Skeletal muscle satellite cell (primary cell): ENCODE measurements around the gene VAV2.

ENCODE experiments used
- H3K27me3 ChIP-seq: 2 replicates; pipeline ENCODE4 v1.7.0; 2013; ENCODE audit warnings: low read length; ENCODE audit not compliant: control insufficient read depth, insufficient read depth
- H3K36me3 ChIP-seq: 2 replicates; pipeline ENCODE4 v1.7.0; 2013; ENCODE audit warnings: mild to moderate bottlenecking, control low read depth, low read length; ENCODE audit not compliant: insufficient read depth
- H3K4me1 ChIP-seq: 2 replicates; pipeline ENCODE4 v1.7.0; 2013; ENCODE audit warnings: low read length; ENCODE audit not compliant: control insufficient read depth, insufficient read depth
- H3K4me2 ChIP-seq: 2 replicates; pipeline ENCODE4 v1.7.0; 2013; ENCODE audit warnings: mild to moderate bottlenecking, low read length
- H3K4me3 ChIP-seq: 2 replicates; pipeline ENCODE4 v1.7.0; 2013; ENCODE audit warnings: low read length
- H3K9ac ChIP-seq: 2 replicates; pipeline ENCODE4 v1.7.0; 2013; ENCODE audit warnings: mild to moderate bottlenecking, low read depth, low read length, moderate library complexity
- H3K9me3 ChIP-seq: replicated peaks from 2 replicates; pipeline ENCODE4 v1.7.0; 2013; ENCODE audit warnings: mild to moderate bottlenecking, control low read depth, low read length

Gene VAV2

GRCh38 chr9:133828338-133828997, 163.7 kb downstream of the VAV2 start:
- Histone ChIP-seq H3K4me3 (no peak overlapping the region), H3K9me3 (no peaks in the 10 kb centered on the region), H3K27me3 (no peaks in the 10 kb centered on the region), H3K36me3 (peaks cover 11% of the 10 kb centered on the region), H3K4me1 (no peaks in the 10 kb centered on the region), H3K4me2 (no peak overlapping the region), H3K9ac (no peak overlapping the region)

GRCh38 chr9:133826289-133827085, 165.6 kb downstream of the VAV2 start:
- H3K9me3 ChIP-seq: no peaks in the 10 kb centered on the region
- H3K4me2 ChIP-seq: no peak overlapping the region
- no peaks in the 10 kb centered on the region for H3K27me3 ChIP-seq
- H3K36me3 ChIP-seq: peaks cover 6% of the 10 kb centered on the region
- H3K9ac ChIP-seq: no peak overlapping the region
- H3K4me3 ChIP-seq: no peak overlapping the region
- no peaks in the 10 kb centered on the region for H3K4me1 ChIP-seq

DNA sequence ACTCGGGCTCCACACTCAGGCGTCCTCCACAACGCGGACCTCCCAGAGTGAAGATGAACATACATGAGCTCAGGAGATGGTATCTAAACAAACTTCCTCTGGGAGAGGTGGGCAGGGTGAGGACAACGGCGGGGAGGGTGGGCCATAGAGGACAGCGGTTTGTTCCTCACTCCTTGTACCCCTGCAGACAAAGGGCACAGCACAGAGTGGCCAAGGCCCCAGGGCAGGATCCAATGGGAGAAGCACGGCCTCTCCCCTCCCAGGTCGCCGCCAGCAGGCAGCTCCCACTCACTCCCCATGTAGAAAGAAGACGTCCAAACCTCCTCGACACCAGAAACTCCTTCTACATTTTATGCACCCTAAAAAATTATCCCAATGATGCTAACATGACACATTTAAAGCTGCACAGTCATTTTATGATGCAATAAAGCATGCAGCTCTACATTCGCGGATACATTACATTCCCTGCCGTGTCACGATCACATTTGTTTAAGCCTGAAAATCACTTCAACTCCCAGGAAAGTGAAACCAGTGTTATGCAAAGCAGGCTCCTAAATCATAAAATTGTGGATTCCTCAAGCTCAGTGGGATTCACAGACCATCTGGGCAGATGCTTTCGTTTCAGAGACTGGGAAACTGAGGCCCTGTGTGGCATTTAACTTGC, 166.4 kb downstream of the VAV2 start:
- no peak overlapping the region for H3K4me3 ChIP-seq

DNA sequence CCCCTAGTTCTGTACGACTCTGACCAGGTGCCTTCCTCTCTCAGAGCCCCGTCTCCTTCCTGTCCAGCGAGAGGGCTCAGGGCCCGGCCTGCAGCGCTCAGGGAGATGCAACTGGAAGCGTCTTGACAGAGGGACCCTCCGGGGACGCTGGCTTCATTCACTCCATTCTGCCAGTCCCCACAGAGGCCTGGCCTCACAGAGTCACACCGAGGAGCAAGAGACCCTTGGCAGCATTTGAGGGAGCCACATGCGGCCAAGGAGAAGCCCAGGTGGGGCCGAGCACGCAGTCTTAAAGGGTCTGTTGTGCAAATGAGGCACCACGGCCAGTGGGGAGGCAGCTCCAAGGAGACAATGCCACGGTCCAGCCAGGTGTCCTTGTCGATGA, 167.3 kb downstream of the VAV2 start:
- no peak overlapping the region for H3K4me2 ChIP-seq
- peaks cover 3% of the 10 kb centered on the region for H3K36me3 ChIP-seq
- no peaks in the 10 kb centered on the region for H3K4me1 ChIP-seq
- no peak overlapping the region for H3K9ac ChIP-seq
- no peak overlapping the region for H3K4me3 ChIP-seq
- no peaks in the 10 kb centered on the region for H3K27me3 ChIP-seq
- H3K9me3 ChIP-seq: no peaks in the 10 kb centered on the region

More for the DNA sequence above, 166.4 kb downstream of the VAV2 start:
- Histone ChIP-seq H3K4me1 (no peaks in the 10 kb centered on the region), H3K27me3 (no peaks in the 10 kb centered on the region), H3K9me3 (no peaks in the 10 kb centered on the region), H3K36me3 (peaks cover 6% of the 10 kb centered on the region), H3K9ac (no peak overlapping the region), H3K4me2 (no peak overlapping the region)

DNA sequence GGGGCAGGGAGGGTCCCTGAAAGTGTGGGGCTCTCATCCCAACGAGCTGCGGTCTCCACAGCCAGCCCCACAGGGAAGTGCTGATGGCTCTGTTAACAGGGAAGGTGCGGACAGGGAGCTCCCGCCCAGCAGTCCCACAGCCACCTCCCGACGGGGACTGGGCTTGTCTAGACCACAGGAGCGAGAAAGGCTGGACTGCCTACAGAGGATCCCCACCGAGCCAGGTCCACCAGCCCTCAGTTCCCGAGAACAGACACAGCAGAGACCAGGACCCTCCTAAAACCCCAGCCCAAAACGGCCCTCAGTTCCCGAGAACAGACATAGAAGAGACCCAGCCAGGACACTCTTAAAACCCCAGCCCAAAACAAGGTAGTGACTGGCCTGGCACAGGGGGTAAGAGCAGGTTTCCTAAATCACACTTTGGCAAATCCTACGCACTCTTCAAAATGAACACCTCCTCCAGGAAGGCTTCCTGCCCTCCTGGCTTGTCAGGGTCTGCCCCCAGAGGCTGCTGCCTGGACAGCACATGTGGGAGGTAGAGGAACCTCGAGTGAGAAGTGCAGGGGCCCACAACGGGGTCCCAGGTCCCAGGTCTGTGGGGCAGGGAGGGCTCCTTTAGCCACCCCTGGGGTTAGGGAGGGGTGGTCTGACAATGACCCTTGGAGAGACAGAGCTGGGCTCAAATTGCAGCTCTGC, 167.9 kb downstream of the VAV2 start:
- H3K27me3 ChIP-seq: no peaks in the 10 kb centered on the region
- H3K4me3 ChIP-seq: no peak overlapping the region
- no peak overlapping the region for H3K9ac ChIP-seq
- H3K4me2 ChIP-seq: no peak overlapping the region
- no peaks in the 10 kb centered on the region for H3K9me3 ChIP-seq
- no peaks in the 10 kb centered on the region for H3K4me1 ChIP-seq
- peaks cover 3% of the 10 kb centered on the region for H3K36me3 ChIP-seq

DNA sequence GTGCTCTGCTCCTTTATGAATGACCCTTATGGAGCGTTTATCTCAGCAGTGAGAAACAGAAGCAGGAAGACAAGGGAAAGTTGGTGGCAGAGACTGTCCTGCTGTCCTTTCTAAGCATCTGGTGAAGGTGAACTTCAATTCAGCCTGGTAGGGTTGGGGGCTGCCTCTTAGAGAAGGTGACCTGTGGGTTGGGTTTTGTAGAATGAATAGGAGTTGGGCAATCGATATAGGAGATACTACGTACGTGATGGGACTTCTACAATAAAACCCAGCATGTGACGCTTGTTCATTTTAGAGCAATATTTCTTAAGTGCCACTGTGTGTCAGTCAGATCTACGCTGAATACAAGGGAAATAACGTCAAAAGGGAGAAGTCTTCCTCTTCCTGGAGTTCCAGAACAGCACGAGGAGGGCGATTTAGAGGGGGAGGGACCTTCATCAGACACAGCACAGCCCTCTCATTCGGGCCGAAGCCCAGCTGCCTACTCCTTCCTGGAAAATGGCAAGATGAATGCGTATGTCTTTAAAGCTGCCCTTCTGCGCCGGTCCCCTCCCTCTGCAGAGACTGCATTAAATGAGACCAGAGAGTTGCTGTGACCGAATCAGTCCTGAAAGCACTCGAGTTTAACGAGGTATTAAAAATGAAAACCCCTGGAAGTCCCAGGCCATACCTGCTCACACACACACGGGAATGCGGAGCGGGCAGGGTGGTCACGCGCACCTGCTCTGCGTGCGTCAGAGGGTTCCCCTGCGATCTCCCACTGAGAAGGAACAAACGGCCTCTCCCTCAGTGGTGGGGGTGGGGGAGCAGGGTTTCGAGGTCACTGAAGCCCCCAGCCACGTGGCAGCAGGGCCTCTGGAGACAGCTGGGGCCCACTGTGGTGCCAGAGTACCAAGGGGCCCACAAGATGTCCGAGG, 168.7 kb downstream of the VAV2 start:
- no peak overlapping the region for H3K4me3 ChIP-seq
- H3K27me3 ChIP-seq: no peaks in the 10 kb centered on the region
- H3K4me1 ChIP-seq: peaks cover 4% of the 10 kb centered on the region
- H3K36me3 ChIP-seq: peaks cover 3% of the 10 kb centered on the region
- H3K9me3 ChIP-seq: no peaks in the 10 kb centered on the region
- no peak overlapping the region for H3K4me2 ChIP-seq
- H3K9ac ChIP-seq: no peak overlapping the region

- Histone ChIP-seq H3K4me2 (no peak overlapping the region), H3K36me3 (peaks cover 3% of the 10 kb centered on the region), H3K4me1 (peaks cover 6% of the 10 kb centered on the region), H3K9ac (no peak overlapping the region), H3K4me3 (no peak overlapping the region), H3K27me3 (no peaks in the 10 kb centered on the region), H3K9me3 (no peaks in the 10 kb centered on the region)
Measured at GRCh38 chr9:133822430-133823065, 169.6 kb downstream of the VAV2 start.

DNA sequence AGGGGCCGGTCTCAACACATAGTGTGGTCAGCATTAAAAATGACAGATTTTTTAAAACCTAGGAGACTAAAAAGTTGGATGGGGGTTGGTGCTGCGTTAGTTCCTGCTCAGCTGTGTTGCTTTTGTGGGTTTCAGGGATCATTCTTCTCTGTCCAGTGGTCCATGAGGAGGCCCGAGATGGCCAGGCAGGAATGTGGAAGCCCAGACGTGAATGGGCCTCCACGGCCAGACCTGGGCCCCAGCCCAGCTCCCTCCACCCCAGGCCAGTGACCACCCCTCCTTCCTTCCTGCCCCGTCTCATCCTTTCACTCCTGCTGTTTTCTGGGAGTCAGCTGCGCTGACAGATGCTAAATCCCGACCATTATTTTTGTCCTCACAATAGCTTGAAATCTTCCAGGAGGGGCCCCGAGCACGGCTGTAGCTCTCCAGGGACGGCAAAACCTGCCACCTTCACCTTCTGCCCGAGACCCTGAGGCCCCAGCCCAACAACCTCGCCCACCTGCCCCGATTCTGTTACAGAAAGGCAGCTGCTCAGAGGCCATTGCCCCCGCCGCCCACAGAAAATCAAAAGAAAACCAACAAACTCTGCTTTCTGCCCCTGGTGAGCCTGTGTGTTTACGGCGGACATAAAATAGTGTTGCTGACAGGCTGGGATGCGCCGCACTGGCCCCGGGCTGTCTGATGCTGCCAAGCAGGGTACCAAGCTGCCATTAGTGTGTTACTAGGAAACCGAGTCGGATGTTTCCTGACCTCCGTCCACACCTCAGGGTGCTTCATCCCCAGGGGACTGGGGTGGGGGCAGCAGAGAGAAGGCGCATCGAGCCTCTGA, 170.3 kb downstream of the VAV2 start:
- Histone ChIP-seq H3K4me3 (no peak overlapping the region), H3K9ac (no peak overlapping the region), H3K36me3 (peaks cover 3% of the 10 kb centered on the region), H3K4me1 (peaks cover 6% of the 10 kb centered on the region), H3K27me3 (no peaks in the 10 kb centered on the region), H3K9me3 (no peaks in the 10 kb centered on the region), H3K4me2 (no peak overlapping the region)

DNA sequence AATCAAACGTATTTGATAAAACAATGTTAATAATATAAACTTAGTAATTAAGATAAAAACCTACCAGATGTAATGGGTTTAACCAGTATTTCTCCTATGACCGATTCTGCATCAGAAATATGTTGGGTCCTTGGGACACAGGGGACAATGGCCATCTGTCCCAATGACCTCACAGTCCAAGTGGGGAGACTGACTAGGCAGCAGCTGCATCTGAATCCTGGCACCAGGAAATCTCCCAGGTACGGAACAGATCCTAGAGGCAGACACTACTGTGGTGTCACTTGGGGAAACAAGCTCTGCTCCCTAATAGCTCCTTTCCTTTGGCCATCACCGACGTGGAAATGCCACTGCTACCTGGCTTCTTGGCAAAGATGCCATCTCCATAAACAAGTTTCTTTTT, 172.2 kb downstream of the VAV2 start:
- H3K4me3 ChIP-seq: no peak overlapping the region
- no peak overlapping the region for H3K9ac ChIP-seq
- H3K4me2 ChIP-seq: no peak overlapping the region
- H3K36me3 ChIP-seq: peaks cover 7% of the 10 kb centered on the region
- no peaks in the 10 kb centered on the region for H3K27me3 ChIP-seq
- H3K4me1 ChIP-seq: peaks cover 6% of the 10 kb centered on the region
- H3K9me3 ChIP-seq: no peaks in the 10 kb centered on the region

GRCh38 chr9:133818444-133818843, 173.7 kb downstream of the VAV2 start:
- Histone ChIP-seq H3K4me3 (no peak overlapping the region), H3K36me3 (peaks cover 4% of the 10 kb centered on the region), H3K4me1 (peaks cover 6% of the 10 kb centered on the region)

More at GRCh38 chr9:133818444-133818843, 173.7 kb downstream of the VAV2 start:
- Histone ChIP-seq H3K27me3 (no peaks in the 10 kb centered on the region), H3K9me3 (no peaks in the 10 kb centered on the region), H3K9ac (no peak overlapping the region), H3K4me2 (no peak overlapping the region)
